ENCODE data around the gene PFKFB3.

DNA sequence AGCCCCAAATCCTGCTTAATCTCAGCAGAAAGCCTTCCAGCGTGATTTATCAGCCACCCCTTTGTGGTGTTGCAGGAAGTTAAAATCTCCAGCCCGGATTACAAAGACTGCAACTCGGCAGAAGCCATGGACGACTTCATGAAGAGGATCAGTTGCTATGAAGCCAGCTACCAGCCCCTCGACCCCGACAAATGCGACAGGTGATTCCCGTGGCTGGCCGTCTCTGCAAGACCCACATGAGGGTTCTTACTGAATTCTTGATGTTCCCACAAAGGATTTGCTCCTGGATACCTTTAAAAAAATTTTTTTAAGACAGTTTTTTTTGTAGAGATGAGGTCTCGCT lies 16.7 kb downstream of the PFKFB3 start:
- TF ChIP-seq TOX (CRISPR knock-in tag; IDR thresholded peaks at IDR 0.05; ENCODE audit: borderline replicate concordance) = no peak
- TF ChIP-seq, protein P1, sequence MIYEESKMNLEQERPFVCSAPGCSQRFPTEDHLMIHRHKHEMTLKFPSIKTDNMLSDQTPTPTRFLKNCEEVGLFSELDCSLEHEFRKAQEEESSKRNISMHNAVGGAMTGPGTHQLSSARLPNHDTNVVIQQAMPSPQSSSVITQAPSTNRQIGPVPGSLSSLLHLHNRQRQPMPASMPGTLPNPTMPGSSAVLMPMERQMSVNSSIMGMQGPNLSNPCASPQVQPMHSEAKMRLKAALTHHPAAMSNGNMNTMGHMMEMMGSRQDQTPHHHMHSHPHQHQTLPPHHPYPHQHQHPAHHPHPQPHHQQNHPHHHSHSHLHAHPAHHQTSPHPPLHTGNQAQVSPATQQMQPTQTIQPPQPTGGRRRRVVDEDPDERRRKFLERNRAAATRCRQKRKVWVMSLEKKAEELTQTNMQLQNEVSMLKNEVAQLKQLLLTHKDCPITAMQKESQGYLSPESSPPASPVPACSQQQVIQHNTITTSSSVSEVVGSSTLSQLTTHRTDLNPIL (CRISPR knock-in tag; IDR thresholded peaks at IDR 0.05; ENCODE audit: low read depth) = no peak

Data from SK-N-SH treated with all-trans-retinoic acid at 6 μM for 48 hours (cell line).